Lung (tissue), 12 donors: Measurements from ENCODE around the gene SUPT4H1. TPM values are rescaled to one million over a fixed set of nuclear protein-coding genes. Genes with fewer than 3 reads are reported as not detected.

ENCODE experiments used
- ATAC-seq: fragments of 200-7000 bp; cut with Tn5 transposase; one replicate; pipeline ENCODE4 v1.9.1; 2020; ENCODE audit warnings: moderate number of reproducible peaks; ENCODE audit not compliant: insufficient read depth, low FRiP score
- DNase-seq, 3 donors: peaks; one replicate each; pipeline ENCODE4 v3.0.0-alpha.2; 2013 to 2017
- H3K27ac ChIP-seq, 2 donors: one replicate each; pipeline ENCODE4 v1.5.1; 2013; ENCODE audit warnings: mild to moderate bottlenecking in 2 of 2, moderate library complexity in 2 of 2, control low read depth in 1 of 2, inconsistent platforms in 1 of 2, low read depth in 1 of 2, low read length in 1 of 2
- H3K27me3 ChIP-seq, 3 donors: one replicate each; pipeline ENCODE4 v1.5.1; 2013; ENCODE audit warnings: low read length in 2 of 3; ENCODE audit not compliant: control insufficient read depth in 3 of 3, insufficient read depth in 3 of 3
- H3K36me3 ChIP-seq, 4 donors: one replicate each; pipeline ENCODE4 v1.5.1; 2013; ENCODE audit warnings: low read length in 4 of 4, mild to moderate bottlenecking in 1 of 4, moderate library complexity in 1 of 4; ENCODE audit not compliant: control insufficient read depth in 4 of 4, insufficient read depth in 4 of 4
- H3K4me1 ChIP-seq, 5 donors: one replicate each; pipeline ENCODE4 v1.5.1; 2013; ENCODE audit warnings: low read length in 5 of 5, mild to moderate bottlenecking in 2 of 5, moderate library complexity in 1 of 5; ENCODE audit not compliant: control insufficient read depth in 5 of 5, insufficient read depth in 5 of 5
- H3K4me3 ChIP-seq: one replicate; pipeline ENCODE4 v1.5.1; 2013; ENCODE audit warnings: mild to moderate bottlenecking, control low read depth, moderate library complexity
- H3K9ac ChIP-seq, 2 donors: one replicate each; pipeline ENCODE4 v1.5.1; 2013; ENCODE audit warnings: low read length in 2 of 2, control low read depth in 1 of 2; ENCODE audit not compliant: insufficient read depth in 1 of 2
- H3K9me3 ChIP-seq, 4 donors: one replicate each; pipeline ENCODE4 v1.5.1; 2013; ENCODE audit warnings: low read length in 3 of 4, mild to moderate bottlenecking in 1 of 4, moderate library complexity in 1 of 4; ENCODE audit not compliant: control insufficient read depth in 4 of 4, insufficient read depth in 3 of 4
- CTCF ChIP-seq: IDR thresholded peaks from 2 replicates; pipeline ENCODE4 v1.5.1; 2012; ENCODE audit warnings: mild to moderate bottlenecking; ENCODE audit errors: control extremely low read depth, extremely low read depth
- WGBS, 2 donors: extraction: QIAGEN DNeasy Blood & Tissue Kit; methylation state at CpG; one replicate each; pipeline ENCODE4 v1.1.7; 2013; 5-methylcytosine and 5-hydroxymethylcytosine counted together
- polyA plus RNA-seq, 2 donors: library from polyadenylated mRNA; stranded (reverse); fragments of 200-250 nt; gene quantifications; one replicate each; pipeline ENCODE4 v1.2.1, GENCODE V29; 2013
- total RNA-seq, 2 donors: library from RNA; depleted of rRNA in 1 of 2; stranded (reverse); fragments of >200 nt in 1 of 2; gene quantifications; one replicate each; pipeline ENCODE4 v1.2.1, GENCODE V29; 2014 to 2021
- donor health status: control.
- donor health status: control.
- donor health status: Bipolar disorder and iron deficiency.
- donor health status: healthy.
- donor health status: DM: yes; HTN: yes; CAD: no.

SUPT4H1 gene
- total and polyA plus RNA-seq, 4 donors, result 54.6 to 97.5 (median 67.4) TPM

- no peaks in the 10 kb centered on the region for H3K27me3 ChIP-seq
- no peak for DNase-seq
- peaks cover 0 to 3% (median 0%) of the 10 kb centered on the region in 4 donors for H3K9me3 ChIP-seq
- H3K36me3 ChIP-seq, result no peaks in the 10 kb centered on the region
- H3K9ac ChIP-seq, result no peak overlapping the region
- no peak for ATAC-seq
- peak overlapping the region in 1 of 2 donors; percentile 72 for H3K27ac ChIP-seq
- no peak overlapping the region for H3K4me3 ChIP-seq
- WGBS, 2 donors, result 30 to 59% methylated on average over 20 to 21 of the region's 21 CpGs
- TF ChIP-seq CTCF, result no peak
- H3K4me1 ChIP-seq, result peaks cover 0 to 39% (median 4%) of the 10 kb centered on the region in 5 donors
These were observed 18.9 kb downstream of the SUPT4H1 start for GRCh38 chr17:58332778-58333735.

- WGBS, 2 donors, result 32 to 66% methylated on average over 28 to 31 of the region's 31 CpGs
- H3K4me1 ChIP-seq, result peaks cover 0 to 32% (median 4%) of the 10 kb centered on the region in 5 donors
- H3K9ac ChIP-seq, result no peak overlapping the region
- H3K4me3 ChIP-seq, result peak overlapping the region; percentile 20
- H3K9me3 ChIP-seq, result peaks cover 0 to 3% (median 0%) of the 10 kb centered on the region in 4 donors
- DNase-seq (peak in 1 of 3 donors; percentile 13), ATAC-seq (peak; percentile 50)
- no peak for TF ChIP-seq CTCF
- H3K27ac ChIP-seq, result peak overlapping the region in 1 of 2 donors; percentile 79
- no peaks in the 10 kb centered on the region for H3K27me3 ChIP-seq
- H3K36me3 ChIP-seq, result no peaks in the 10 kb centered on the region
These were observed 19.9 kb downstream of the SUPT4H1 start for GRCh38 chr17:58331815-58332777.

- H3K4me3 ChIP-seq, result peak overlapping the region; percentile 20
- 25 to 57% methylated on average over 23 of the region's 23 CpGs for WGBS, 2 donors
- H3K9me3 ChIP-seq, result peaks cover 0 to 3% (median 0%) of the 10 kb centered on the region in 4 donors
- peaks cover 0 to 23% (median 2%) of the 10 kb centered on the region in 5 donors for H3K4me1 ChIP-seq
- H3K27me3 ChIP-seq, result no peaks in the 10 kb centered on the region
- ATAC-seq (peak; percentile 20), DNase-seq (peak in 1 of 3 donors; percentile 11)
- H3K36me3 ChIP-seq, result no peaks in the 10 kb centered on the region
- H3K27ac ChIP-seq, result peak overlapping the region in 1 of 2 donors; percentile 79
- TF ChIP-seq CTCF, result no peak
- H3K9ac ChIP-seq, result no peak overlapping the region
These were observed 20.8 kb downstream of the SUPT4H1 start for GRCh38 chr17:58330997-58331814.
